ENCODE measurements around the gene UGT1A3.

UGT1A3 gene

GRCh38 chr2:233816771-233817170, 87.9 kb downstream of the UGT1A3 start:
- TF ChIP-seq POLR2AphosphoS5 (IDR thresholded peaks at IDR 0.05; ENCODE audit: low read depth): no peak
- TF ChIP-seq GABPA (IDR thresholded peaks at IDR 0.05; ENCODE audit: low read depth): no peak
- no peak for TF ChIP-seq CTCF (IDR thresholded peaks at IDR 0.05; ENCODE audit: insufficient read depth, low read length)
- TF ChIP-seq REST (IDR thresholded peaks at IDR 0.05; ENCODE audit: insufficient replicate concordance, low read depth): no peak
- TF ChIP-seq SPI1 (IDR thresholded peaks at IDR 0.05; ENCODE audit: borderline replicate concordance, low read depth): no peak

GRCh38 chr2:233817361-233817911, 88.6 kb downstream of the UGT1A3 start:
- DNase-seq (ENCODE audit: low read depth in 1 of 2, low spot score in 1 of 2): no peak
- TF ChIP-seq POLR2AphosphoS5 (IDR thresholded peaks at IDR 0.05; ENCODE audit: low read depth): no peak
- no peak for TF ChIP-seq REST (IDR thresholded peaks at IDR 0.05; ENCODE audit: insufficient replicate concordance, low read depth)
- TF ChIP-seq CTCF (IDR thresholded peaks at IDR 0.05; ENCODE audit: insufficient read depth, low read length): no peak
- TF ChIP-seq SPI1 (IDR thresholded peaks at IDR 0.05; ENCODE audit: borderline replicate concordance, low read depth): no peak
- TF ChIP-seq GABPA (IDR thresholded peaks at IDR 0.05; ENCODE audit: low read depth): no peak
- Histone ChIP-seq H3K4me3 (replicated peaks; ENCODE audit: insufficient read depth, low read length) (no peak overlapping the region), H3K27me3 (ENCODE audit: insufficient read depth, poor library complexity, severe bottlenecking) (no peaks in the 10 kb centered on the region), H3K27ac (replicated peaks) (no peak overlapping the region)

More at GRCh38 chr2:233816771-233817170, 87.9 kb downstream of the UGT1A3 start:
- no peaks in the 10 kb centered on the region for H3K27me3 ChIP-seq (ENCODE audit: insufficient read depth, poor library complexity, severe bottlenecking)
- H3K4me3 ChIP-seq (replicated peaks; ENCODE audit: insufficient read depth, low read length): no peak overlapping the region
- DNase-seq (ENCODE audit: low read depth in 1 of 2, low spot score in 1 of 2): no peak
- H3K27ac ChIP-seq (replicated peaks): no peak overlapping the region

GRCh38 chr2:233817995-233818638, 89.3 kb downstream of the UGT1A3 start:
- DNase-seq (ENCODE audit: low read depth in 1 of 2, low spot score in 1 of 2): no peak

More at GRCh38 chr2:233817995-233818638, 89.3 kb downstream of the UGT1A3 start:
- Histone ChIP-seq H3K4me3 (replicated peaks; ENCODE audit: insufficient read depth, low read length) (no peak overlapping the region), H3K27me3 (ENCODE audit: insufficient read depth, poor library complexity, severe bottlenecking) (no peaks in the 10 kb centered on the region), H3K27ac (replicated peaks) (no peak overlapping the region)
- TF ChIP-seq POLR2AphosphoS5 (IDR thresholded peaks at IDR 0.05; ENCODE audit: low read depth) (no peak), GABPA (IDR thresholded peaks at IDR 0.05; ENCODE audit: low read depth) (no peak), CTCF (IDR thresholded peaks at IDR 0.05; ENCODE audit: insufficient read depth, low read length) (no peak), REST (IDR thresholded peaks at IDR 0.05; ENCODE audit: insufficient replicate concordance, low read depth) (no peak), SPI1 (IDR thresholded peaks at IDR 0.05; ENCODE audit: borderline replicate concordance, low read depth) (no peak)
